GM18511 (cell line): ENCODE results near the gene PCNT.
"Not testable (repeated sequence)": the region's sequence is repeated elsewhere in the genome, so short reads cannot be mapped to it uniquely, and the experiment has no call there.

Experiments
- ATAC-seq: cut with Tn5 transposase; IDR thresholded peaks from one replicate; pipeline ENCODE4 v1.9.1; 2021; ENCODE audit warnings: mild to moderate bottlenecking, moderate library complexity; ENCODE audit not compliant: unreplicated experiment

Gene PCNT

DNA sequence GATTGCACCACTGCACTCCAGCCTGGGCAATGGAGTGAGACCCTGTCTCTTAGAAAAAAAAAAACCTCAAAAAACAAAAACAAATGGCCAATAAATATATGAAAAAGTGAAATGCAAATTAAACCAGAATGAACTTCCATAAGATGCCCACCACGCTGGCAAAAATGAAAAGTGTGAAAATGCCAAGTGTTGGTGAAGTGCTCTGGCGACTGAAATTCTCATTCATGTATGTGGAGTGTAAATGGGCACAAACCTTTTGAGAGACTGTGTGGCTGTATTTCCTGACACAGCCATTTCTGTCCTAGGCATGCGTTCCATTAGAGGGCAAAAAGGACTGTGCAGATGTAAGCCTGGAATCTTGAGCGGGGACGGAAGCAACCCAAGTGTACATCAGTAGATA lies 19.5 kb upstream of the PCNT start:
- ATAC-seq: no peak

DNA sequence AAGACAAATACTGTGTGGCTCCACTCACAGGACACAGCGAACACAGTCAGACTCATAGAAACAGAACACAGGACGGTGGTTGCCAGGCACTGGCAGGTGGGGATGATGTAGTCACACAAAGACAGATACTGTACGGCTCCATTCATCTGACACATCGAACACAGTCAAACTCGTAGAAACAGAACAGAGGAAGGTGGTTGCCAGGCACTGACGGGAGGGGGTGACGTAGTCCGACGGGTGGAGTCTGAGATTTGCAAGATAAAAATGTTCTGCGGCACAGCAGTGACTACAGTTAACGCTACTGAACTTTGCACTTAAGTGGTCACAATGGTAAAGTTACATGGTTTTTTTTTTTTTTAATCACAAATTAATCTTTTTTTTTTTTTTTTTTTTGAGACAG lies 19.0 kb upstream of the PCNT start:
- ATAC-seq: no peak

GRCh38 chr21:46307625-46308024 lies 16.3 kb upstream of the PCNT start:
- no peak for ATAC-seq

GRCh38 chr21:46308431-46308830 lies 15.5 kb upstream of the PCNT start:
- no peak for ATAC-seq

GRCh38 chr21:46310260-46310659 lies 13.7 kb upstream of the PCNT start:
- not testable (repeated sequence) for ATAC-seq

DNA sequence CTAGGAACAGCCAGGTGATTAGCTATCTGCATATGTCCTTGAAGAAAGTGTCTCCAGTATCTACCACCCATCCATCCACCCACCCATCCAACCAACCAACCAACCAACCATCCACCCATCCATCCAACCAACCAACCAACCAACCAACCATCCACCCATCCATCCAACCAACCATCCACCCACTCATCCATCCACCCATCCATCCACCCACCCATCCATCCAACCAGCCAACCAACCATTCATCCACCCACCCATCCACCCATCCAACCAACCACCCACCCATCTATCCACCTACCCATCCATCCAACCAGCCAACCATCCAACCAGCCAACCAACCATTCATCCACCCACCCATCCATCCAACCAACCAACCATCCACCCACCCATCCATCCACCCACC lies 12.4 kb upstream of the PCNT start:
- ATAC-seq: no peak

DNA sequence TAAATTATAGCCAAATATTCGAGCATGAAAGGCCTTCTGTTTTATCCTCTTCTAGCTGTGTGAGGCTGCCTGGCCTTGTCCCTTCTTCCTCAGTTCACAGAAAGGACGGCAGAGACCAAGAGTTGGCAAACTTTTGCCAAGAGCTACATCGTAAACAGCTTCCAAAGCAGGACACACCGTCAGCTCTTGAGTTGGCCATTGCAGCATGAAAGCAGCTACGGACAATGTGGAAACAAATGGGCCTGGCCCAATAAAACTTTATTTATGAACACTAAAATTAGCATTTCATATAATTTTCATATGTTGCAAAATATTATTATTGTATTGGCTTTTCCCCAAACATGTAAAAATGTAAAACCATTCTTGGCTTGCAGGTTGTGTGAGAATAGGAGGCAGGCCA lies 11.0 kb upstream of the PCNT start:
- ATAC-seq: no peak

GRCh38 chr21:46314441-46315020 lies 9.4 kb upstream of the PCNT start:
- ATAC-seq: no peak

DNA sequence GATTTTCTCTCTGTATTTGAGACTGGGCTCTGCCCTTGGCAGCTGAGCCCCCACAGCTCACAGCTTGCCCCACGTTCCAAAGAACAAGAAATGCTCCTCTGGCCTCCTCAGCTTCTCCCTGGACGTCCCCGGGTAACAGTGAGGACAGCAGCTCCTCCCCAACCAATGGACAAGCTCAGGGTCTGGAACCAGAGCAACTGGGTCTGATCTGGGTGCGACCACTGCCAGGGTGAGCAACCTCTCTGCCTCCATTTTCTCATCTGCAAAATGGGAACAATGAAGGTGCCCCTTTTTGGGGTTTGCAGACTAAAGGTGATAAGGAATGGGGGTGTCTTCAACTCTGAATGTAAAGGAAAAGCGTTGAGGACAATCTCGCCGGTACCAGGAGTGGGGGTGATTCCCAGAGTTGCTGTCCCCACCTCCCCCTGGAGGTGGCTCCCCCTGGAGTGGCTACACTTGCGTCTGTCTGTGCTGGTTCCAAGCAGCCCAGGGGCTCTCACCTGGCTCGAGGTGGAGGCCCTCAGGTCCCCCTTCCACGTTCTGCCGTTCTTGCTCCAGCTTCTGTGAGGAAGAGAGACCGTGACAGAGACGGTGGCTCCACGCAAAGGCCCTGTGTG lies 7.1 kb upstream of the PCNT start:
- ATAC-seq: no peak

- no peak for ATAC-seq
Measured at GRCh38 chr21:46317710-46318463, 6.1 kb upstream of the PCNT start.

DNA sequence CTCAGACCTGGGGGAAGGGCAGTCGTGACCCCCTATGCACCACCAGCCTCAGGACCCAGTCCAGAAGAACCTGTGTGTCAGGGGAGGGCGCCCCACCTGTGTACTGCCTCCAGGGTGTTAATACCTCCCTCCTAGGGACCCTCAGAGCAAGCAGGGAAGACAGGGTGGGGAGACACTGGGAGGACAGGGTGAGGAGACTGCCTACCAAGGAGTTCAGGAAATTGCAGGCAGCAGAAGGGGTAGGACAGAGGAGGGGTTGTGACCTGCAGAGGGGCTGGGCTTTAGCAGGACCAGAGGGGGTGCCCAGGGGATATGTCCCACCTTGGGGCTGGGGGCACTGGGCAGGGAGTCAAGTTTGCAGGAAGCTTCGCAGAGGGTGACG lies 5.5 kb upstream of the PCNT start:
- no peak for ATAC-seq

DNA sequence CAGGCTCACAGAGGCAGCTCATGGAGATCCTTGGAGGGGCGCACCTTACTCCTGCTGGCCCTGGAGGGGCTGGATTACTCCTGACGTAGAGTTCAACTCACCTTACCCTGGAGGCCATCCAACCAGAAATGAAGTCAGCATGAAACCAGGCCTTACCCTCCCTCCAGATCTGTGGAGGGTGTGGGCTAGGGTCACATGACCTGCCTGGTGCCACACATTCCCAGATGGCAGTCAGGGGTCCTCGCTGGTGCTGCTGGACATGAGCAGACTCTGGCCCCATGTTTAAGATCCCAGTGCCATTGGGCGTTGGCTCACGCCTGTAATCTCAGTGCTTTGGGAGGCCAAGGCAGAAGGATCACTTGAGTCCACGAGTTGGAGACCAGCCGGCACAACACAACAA lies 4.8 kb upstream of the PCNT start:
- ATAC-seq: no peak

GRCh38 chr21:46320331-46320801 lies 3.6 kb upstream of the PCNT start:
- no peak for ATAC-seq

DNA sequence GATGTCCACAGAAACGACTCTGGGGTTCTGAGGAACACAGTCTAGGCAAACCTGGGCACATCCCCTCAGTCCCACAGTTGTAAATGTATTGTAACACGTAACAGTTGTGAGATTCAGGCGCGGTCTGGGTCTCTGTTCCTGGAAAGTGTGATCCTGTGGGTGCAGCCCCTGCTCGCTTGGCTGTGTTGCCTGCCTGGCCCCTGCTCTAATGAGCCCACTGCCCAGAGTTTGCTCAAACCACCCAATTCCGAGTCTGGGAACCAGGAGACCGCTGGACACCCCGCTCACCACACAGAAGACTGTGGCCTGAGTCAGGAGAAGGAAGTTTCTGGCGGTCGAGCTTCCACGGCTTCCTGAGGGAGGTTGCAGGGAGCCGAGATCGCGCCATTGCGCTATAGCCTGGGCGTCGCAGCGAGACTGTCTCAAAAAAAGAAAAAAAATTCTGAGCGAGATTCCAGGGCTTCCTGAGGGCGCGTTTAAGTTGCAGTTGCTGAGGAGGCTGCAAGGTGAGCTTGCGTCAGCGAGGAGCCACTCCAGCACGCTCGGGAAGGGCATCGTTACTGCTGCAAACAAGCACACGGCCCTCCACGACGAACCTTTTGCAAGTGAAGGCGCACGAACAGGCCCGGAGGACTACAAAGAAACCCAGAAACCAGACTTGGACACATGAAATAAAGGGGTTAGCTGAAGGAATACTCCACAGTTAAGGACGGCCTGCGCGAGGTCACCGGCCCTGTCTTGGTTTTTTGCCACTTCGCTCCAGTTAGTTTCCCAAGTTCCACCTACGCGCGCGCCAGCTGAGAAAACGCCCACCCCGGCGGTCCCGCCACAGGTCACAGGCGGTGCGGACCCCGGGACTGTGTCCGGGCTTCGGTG lies 1.4 kb upstream of the PCNT start:
- no peak for ATAC-seq

- ATAC-seq: no peak
Measured at GRCh38 chr21:46323227-46323709, 688 bp upstream of the PCNT start.

DNA sequence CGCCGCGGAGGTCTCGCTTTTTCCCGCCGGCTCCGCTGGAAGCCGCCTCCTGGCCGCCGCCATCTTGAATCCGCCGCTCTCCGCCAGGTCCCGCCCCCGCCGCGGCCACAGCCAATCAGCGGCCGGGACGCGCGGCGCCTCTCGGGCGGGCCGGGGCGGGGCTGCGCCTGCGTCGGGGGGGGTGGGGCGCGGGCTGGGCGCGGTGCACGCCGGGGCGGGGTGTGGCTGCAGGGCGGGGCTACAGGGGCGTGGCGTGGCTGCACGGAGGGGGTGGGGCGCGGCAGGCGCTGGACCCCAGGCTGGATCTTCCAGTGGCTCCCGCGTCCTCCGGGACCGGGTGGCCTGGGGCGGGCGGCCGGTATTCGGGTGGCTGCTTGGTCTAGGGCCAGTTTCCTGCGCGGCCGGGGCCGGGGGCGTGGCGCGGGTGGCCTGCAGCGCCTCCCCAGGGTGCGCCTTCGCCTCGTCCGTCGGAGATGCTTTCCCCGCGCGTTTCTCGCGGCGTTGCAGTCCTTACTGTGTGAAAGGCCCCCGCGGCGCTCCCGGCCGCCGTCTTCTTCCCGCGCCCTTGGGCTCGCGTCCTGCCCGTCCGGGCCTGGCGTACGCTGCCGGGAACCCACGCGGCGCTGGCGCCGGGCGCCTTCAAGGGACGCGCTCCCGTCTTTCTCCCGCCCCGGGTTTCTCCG lies 575 bp downstream of the PCNT start:
- ATAC-seq: peak; percentile 66

DNA sequence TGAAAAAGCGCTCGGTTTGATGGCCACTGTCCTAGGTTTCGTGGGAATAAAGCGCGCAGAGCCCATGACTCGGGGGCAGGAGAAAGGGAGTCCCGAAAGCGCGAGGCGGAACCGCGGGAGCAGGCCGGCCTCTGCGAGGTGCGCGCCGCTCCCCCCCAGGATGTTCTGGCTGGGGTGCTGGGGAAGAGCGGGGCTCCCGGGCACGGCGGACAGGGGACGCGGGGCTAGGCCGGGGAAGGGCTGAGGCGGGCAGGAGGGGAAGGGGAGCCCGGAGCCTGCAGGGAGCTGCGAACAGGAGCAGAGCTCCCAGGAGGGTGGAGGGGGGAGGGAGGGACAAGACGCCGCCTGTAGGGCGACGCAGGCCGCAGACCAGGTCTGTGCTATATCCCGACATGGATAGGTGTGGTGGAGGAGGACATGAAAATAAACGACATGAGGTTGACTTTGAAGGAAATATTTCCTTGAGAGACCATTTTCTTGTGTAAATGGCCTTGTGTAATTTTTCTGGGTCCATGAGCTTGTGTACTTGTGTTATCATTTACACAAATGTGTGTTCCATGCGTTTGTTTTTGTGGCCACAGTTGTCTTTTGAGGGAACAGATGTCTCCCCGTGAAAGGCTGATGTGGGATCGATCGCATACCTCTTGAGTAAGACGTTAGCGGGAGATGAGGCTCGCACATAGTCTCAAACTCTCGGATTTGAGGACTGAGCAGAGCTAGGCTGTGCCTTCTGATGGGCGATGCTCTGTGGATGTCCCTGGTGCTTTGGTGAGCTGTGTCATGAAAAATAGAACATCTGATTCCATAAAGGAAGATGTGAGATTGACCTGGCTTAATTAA lies 1.3 kb downstream of the PCNT start:
- no peak for ATAC-seq

DNA sequence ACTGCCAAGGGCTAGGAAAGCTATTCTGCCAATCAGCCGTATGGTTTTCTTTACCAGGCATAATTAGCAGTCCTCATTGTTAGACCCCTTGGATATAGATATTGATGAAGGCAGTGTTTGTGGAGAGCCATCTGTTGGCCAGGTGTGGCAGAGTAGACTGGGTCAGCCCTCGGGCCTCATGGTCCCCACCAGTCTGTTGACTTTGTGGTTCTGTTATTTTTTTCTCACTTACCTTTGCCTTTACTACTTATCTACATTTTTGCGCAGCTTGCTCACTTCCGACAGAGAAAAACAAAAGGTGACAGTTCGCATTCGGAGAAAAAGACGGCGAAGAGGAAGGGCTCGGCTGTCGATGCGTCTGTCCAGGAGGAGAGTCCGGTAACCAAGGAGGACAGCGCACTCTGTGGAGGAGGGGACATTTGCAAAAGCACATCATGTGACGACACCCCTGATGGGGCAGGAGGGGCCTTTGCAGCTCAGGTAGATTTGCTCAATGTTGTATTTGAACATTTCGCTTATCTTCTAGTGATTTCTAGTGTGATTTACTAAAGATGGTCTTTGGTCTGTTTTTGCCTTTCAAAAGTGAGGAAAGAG lies 2.3 kb downstream of the PCNT start:
- ATAC-seq: no peak

- ATAC-seq: no peak
Measured at GRCh38 chr21:46327711-46328110, 3.8 kb downstream of the PCNT start.
